HG03159 (cell line): Measurements from ENCODE around the gene ACP4.
"Not testable (repeated sequence)": the region's sequence is repeated elsewhere in the genome, so short reads cannot be mapped to it uniquely, and the experiment has no call there.

Experiments
- ATAC-seq: cut with Tn5 transposase; IDR thresholded peaks from one replicate; pipeline ENCODE4 v1.9.1; 2021; ENCODE audit warnings: mild to moderate bottlenecking, moderate library complexity; ENCODE audit not compliant: unreplicated experiment

ACP4 gene

DNA sequence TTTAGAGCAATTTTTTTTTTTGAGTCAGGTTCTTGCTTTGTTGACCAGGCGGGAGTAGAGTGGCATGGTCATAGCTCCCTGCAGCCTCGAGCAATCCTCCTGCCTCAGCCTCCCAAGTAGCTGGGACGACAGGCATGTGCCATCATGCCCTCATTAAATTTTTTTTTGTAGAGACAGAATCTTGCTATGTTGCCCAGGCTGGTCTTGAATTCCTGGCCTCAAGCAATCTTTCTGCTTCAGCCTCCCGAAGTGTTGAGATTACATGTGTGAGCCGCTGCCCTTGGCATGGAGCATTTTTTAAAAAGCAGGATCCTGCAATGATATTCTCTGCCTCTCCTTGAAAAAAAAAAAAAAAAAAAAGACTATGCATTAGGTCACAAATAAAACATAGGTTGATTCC is 14.1 kb upstream of the ACP4 start:
- no peak for ATAC-seq

DNA sequence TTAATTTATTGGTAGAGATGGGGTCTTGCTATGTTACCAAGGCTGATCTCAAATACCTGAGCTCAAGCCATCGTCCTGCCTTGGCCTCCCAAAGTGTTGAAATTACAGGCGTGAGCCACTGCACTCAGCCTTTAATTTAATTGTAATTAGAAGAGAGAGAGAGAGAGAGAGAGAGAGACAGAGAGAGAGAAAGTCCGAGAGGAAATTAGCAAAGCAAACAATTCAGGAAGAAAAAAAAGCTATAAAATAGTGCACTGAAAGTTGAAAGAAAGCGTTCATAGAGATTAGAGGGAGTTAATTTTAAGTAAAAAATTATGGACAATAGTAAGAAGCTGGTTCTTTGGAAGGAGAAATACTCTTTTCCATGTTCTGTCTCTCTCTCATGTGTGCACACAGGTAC is 13.0 kb upstream of the ACP4 start:
- no peak for ATAC-seq

DNA sequence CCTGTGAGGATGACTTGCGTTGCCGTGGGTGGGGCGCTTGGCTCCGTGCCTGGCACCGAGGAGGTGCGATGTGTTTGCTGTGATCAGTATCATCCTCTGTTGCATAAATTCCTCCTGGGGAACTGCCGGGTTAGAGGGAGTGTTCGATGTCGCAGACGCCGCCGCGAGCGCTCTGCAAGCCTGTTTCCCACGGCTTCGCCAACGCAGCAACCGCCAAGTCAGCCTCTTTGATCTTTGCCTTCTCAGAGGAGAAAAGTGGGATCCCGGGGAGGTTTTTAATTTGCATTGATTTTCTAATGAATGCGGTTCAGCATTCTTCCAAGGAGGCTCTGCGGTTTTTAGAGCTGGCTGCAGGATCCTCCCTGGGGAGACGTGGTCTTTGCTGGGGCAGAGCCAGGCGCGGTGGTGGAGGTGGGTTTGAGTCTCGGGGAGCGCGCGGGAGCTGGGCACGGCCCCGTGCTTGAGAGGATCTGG is 12.3 kb upstream of the ACP4 start:
- ATAC-seq = no peak

DNA sequence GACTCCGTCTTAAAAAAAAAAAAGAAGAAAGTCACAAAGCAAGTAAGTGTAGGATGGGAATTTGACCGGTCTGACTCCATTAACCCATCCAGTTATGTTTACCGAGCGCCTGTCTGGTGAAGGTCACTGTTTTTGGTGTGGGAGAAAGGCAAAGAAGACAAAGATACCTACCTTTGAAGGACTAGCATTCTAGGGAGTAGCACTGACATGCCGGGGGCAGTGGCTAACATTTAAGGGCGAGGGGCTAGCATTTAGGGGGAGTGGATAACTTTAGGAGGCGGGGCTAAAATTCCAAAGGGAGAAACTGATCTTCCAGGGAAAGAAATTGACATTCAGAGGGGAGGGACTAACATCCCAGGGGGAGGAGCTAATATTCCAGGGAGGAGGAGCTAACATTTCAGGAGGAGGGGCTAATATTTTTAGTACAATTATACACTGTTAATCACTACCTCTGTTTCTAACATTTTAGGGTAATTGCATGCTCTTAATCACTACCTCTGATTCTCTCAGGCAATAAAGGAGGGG is 11.2 kb upstream of the ACP4 start:
- no peak for ATAC-seq

DNA sequence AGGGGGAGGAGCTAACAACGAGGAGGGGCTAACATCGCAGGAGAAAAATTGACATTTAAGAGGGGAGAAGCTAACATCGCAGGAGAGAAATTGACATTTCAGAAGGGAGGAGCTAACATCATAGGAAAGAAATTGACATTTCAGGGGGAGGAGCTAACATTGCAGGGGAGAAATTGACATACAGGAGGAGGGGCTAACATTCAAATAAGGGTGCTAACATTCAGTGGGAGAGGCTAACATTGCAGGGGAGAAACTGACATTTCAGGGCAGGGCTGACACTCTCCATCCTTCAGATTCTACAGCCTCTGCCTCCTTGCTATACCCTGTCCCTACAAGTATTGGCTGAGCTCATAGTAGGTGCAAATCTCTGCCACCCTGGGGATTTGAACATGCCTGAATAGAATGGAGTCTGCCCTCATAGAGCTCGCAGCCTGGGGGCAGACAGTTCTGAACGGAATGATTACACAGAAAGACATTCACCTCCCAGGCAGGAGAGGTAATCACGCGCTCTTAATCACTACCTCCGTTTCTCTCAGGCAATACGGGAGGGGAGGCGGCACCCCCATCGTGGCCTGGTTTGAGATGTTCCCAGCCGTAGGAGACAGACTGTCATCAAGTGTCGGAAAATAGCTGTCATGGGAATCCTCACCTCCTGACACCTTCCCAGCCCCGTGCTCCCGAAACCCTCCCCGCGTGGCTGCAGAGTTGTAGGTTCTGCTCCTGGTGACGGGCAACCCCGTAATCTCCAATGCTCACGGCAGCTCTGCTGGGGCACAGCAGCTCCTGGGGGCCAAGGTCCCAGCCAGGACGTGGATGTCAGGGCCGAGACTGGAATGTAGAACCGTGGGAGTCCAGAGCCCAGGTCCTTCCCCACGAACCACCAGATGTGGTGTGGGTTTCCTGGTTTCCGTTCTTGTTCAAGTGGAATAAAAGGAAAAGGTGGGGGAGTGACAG is 10.4 kb upstream of the ACP4 start:
- ATAC-seq = no peak

DNA sequence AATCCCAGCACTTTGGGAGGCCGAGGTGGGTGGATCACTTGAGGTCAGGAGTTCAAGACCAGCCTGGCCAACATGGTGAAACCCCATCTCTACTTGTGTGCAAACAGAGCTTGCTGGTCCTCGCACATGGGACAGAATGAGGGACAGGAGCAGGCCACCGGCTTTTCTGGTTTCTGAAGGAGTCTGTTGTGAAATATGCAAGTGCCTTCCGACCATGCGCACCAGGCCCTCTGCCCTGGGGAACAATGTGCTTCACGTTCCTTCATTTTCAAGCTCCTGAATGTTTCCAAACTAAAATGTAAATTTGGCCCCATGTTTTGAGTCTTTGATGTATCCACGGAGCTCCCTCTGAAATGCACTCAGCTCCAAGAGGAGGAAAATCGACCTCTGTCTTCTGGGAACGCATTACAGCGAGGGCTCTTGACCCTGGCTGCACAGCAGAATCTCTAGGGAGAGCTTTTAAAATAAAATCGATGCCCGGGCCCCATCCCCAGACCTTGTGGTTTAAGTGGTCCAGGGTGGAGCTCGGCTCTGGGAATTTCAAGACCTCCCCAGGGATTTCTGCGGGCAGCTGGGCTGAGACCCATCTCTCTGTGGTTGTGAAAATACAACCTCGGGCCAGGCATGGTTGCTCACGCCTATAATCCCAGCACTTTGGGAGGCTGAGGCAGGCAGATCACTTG is 9.3 kb upstream of the ACP4 start:
- ATAC-seq = no peak

DNA sequence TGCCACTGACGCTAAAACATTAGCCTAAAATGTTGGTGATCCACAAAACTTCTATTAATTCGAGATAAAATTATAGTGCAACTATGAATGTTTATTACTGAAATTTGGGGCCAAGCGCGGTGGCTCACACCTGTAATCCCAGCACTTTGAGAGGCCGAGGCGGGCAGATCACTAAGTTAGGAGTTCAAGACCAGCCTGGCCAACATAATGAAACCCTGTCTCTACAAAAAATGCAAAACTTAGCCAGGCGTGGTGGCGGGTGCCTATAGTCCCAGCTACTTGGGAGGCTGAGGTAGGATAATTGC is 6.4 kb upstream of the ACP4 start:
- ATAC-seq = not testable (repeated sequence)

DNA sequence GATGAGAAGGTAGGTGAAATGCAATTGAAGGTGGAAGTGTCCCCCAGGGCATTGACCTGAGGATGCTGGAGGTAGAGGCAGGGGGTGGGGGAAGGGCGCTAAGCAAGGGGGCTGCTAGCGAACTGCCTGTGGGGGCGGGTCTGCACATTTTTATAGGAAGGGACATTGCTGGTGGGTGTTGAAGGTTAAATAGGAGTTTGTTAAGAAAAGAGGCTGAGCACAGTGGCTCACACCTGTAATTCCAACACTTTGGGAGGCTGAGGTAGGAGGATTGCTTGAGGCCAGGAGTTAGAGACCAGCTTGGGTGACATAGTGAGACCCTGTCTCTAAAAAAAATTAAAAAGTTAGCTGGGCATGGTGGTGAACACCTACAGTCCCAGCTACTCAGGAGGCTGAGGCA is 5.5 kb upstream of the ACP4 start:
- ATAC-seq = no peak

DNA sequence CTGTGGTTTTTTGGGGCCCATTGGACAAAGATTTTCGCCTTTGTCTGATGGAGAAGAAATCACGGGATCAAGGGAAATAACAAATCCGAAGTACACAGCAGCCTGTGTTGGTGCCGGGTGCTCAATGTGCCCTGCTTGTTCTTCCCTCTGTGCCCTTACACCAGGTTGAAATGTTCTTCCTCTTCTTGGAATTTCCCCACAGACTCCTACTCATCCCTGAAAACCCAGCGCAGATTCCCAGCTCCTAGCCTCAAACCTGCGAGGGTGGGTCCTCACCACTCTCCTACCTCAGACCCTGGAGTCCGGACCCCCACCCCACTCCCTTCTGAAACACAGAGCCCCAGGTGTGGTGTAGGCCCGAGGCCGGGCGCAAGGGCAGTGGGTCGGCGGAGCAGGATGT is 4.9 kb upstream of the ACP4 start:
- no peak for ATAC-seq

DNA sequence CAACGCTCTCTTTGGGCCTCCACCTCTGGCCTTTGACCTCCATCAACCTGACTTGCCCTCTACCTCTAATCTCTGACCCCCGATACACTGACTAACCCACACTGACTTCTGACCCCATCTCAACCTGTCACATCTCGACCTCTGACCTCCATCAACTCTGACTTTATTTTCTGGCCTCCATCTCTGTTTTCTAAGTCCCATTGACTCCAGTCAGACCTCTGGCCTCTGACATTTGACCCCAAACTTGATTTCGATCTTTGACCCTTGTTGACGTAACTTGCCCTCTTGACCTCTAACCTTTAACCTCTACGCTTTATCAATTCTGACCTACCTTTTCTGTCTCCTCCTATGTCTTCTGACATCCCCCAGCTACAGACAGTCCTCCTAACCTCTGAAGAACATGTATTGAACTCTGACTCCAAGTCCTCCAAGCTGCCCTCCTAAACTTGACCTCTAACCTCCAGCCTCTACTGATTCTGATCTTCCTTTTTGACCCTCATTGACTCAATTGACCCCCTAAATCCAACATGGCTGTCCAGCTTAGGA is 780 bp downstream of the ACP4 start:
- ATAC-seq = no peak

DNA sequence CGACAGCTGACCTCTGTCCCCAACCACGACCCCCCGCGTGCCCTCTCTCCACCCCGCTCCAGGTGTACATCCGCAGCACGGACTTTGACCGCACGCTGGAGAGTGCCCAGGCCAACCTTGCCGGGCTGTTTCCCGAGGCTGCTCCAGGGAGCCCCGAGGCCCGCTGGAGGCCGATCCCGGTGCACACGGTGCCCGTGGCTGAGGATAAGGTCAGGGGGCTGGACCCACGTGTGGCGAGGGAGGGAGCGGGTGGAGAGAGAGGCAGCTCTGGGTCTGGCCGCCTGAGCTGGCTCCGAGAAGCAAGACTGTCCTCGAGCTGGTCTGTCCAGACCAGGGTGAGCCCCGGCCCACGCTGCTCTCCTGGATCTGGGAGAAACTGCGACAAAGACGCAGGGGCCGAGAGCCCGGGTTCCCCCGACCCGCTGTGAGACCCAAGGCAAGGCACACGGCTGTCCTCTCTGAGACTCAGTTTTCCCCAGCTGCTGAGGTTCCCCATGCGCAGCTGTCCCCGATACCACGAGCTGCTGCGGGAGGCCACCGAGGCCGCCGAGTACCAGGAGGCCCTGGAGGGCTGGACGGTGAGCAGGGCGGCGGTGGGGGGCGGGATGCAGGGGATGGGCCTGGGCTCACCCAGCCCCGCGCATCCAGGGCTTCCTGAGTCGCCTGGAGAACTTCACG is 1.5 kb downstream of the ACP4 start:
- ATAC-seq = no peak

DNA sequence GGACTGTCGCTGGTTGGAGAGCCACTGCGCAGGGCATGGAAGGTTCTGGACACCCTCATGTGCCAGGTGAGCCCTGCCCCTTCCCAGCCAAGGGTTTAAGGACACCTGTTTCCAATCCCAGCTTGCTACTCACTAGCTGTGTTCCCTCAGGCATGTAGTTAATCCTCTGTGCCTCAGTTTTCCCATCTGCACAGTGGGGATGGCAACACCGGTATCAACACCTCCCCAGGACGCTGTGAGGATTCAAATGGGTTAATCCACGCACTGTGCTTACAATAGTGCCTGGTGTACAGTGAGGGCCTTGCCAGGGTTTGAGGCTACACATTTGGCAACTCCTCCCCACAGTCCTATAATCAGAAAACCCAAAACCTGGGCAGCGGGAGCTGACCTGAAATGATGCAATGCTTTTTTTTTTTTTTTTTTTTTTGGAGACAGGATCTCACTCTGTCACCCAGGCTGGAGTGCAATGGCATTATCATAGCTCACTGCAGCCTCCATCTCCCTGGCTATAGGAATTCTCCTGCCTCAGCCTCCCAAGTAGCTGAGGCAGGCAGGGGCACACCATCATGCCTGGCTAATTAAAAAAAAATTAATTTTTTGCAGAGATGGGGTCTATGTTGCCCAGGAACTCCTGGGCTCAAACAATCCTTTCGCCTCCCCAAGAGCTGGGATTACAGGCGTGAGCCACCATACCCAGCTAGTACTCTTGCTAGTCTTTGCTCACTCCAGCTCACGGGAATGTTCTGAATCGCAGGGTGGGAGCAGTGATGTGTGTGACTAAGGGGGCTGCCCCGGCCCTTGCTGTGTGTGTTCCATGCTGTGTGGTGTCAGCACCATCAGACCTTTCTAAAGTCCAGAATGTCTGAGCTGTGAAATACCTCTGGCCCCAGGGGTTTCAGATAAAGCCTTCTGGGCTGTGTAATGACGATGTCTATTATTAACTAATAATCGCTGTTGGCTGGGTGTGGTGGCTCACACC is 2.3 kb downstream of the ACP4 start:
- ATAC-seq = no peak

DNA sequence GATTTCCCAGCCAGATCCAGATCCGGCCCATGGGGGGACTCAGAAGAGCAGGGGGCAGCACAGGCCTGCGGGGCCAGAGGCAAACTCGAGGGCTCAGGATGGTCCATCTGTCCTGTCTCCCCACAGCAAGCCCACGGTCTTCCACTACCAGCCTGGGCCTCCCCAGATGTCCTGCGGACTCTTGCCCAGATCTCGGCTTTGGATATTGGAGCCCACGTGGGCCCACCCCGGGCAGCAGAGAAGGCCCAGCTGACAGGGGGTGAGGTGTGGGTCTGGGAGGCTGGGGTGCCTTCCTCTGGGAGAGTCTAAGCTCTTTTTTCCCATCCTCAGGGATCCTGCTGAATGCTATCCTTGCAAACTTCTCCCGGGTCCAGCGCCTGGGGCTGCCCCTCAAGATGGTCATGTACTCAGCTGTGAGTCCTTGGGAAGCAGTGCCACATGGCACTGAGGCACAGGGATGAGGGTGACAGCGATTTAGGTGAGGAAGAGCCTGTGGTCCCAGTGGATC is 3.4 kb downstream of the ACP4 start:
- no peak for ATAC-seq

DNA sequence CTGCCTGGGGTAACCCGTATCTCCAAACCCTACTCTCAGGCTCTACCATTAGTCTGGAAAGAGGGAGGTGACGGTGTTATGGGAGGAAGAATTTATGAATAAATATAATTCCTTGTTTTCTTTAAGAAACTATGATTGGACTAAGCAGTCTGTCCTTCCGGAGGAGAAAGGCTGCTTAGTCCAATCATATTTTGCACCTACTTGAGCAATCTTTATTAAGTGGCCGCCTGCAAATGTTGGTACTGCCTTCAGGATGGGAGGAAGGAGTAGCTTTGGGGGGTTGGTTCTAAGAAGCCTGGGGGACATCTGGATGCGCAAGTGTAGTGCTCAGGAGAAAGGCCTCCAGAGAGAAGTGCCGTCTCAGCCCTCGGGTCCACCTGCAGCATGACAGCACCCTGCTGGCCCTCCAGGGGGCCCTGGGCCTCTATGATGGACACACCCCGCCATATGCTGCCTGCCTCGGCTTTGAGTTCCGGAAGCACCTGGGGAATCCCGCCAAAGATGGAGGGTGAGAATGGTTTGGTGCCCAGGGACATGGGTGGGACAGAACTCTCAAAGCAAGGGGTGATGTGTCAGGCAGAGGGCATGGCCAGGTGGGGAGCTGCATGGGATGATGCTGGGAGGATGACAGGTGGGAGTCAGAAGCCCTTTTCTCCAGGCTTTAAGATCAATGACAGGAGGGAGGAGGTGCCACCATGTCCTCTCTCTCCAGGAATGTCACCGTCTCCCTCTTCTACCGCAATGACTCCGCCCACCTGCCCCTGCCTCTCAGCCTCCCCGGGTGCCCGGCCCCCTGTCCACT is 4.1 kb downstream of the ACP4 start:
- no peak for ATAC-seq

DNA sequence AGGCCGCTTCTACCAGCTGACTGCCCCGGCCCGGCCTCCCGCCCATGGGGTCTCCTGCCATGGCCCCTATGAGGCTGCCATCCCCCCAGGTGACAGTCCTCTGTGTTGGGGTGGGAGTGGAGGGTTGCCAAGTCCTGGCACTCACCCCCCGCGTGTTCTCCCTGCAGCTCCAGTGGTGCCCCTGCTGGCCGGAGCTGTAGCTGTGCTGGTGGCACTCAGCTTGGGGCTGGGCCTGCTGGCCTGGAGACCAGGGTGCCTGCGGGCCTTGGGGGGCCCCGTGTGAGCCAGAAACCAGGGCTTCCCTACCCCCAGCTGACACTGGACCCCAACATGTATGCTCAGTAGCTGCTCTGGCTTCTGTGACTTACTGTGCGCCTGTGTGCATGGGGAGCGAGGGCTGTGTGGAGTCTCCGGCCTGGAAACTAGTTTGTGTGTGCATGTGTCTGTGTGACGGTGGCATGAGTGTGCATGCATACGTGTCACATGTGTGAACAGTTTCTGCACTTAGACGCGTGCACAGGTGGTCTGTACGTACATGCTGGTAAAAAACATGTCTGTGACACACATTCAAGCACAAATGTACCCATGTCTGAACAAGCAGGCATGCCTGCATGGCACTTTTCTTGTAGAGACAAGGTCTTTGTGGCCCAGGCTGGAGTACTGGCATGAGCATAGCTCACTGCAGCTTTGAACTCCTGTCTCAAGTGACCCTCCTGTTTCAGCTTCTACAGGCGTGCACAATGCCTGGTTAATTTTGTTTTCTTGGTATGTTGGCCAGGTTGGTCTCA is 4.9 kb downstream of the ACP4 start:
- no peak for ATAC-seq

DNA sequence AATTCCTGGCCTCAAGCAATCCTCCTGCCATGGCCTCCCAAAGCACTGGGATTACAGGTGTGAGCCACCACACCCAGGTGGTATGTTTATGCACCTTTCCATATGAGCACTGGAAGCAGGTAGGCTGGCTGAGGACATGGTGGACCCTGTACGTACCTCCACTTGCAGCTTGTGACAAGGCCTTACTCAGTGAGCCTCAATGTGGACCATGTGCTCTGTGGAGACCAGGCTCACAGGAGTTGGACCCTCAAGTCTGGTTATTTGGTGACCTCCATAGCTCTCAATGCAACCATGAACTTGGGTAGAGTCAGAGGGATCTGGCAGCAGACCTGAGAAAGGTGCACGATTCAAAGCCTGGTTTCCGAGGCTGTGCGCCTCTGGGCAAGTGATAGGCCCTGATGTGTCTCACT is 5.5 kb downstream of the ACP4 start:
- no peak for ATAC-seq

DNA sequence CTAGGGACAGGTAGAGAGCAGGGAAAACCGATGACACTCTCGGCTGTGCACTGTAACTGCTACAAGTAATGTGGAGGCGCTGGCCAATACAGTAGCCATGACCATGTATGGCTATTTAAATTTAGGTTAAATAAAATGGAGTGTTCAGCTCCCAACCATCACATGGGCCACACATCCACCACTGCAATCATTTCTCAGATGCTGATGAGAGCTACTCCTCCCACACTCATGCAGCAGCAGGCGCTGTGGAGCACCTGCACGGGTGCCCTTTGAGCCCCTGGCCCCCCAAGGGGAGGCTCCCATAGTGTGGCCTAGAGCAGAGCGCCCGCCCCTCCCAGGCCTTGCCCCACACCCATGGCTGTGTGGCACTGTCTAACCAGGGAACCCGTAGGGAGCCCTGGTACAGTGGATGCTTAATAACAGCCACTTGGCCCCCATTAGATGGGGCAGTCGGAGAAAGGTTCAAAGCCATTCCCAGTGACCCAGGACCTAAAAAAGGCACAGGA is 6.0 kb downstream of the ACP4 start:
- ATAC-seq = no peak
